Testis (tissue), 3 donors: ENCODE results near the gene TBC1D22A. TPM values are rescaled to one million over a fixed set of nuclear protein-coding genes. Genes with fewer than 3 reads are reported as not detected.

Experiments
- DNase-seq: peaks from one replicate; pipeline ENCODE4 v3.0.0-alpha.2; 2019
- H3K27ac ChIP-seq, 2 donors: fragments of 200-600 bp; sonication (generic); one replicate each; pipeline ENCODE4 v1.5.1; 2019
- H3K27me3 ChIP-seq: fragments of 200-600 bp; sonication (generic); one replicate; pipeline ENCODE4 v1.5.1; 2019
- H3K36me3 ChIP-seq: fragments of 200-600 bp; sonication (generic); one replicate; pipeline ENCODE4 v1.5.1; 2017; ENCODE audit warnings: low read depth; ENCODE audit errors: missing control alignments
- H3K4me1 ChIP-seq: fragments of 200-600 bp; sonication (generic); one replicate; pipeline ENCODE4 v1.5.1; 2019
- H3K4me3 ChIP-seq, 2 donors: fragments of 200-600 bp; sonication (generic); one replicate each; pipeline ENCODE4 v1.5.1; 2017 to 2019
- H3K9me3 ChIP-seq: fragments of 200-600 bp; sonication (generic); one replicate; pipeline ENCODE4 v1.5.1; 2017
- POLR2A ChIP-seq: fragments of 450-650 bp; IDR thresholded peaks from one replicate; pipeline ENCODE4 v1.6.1; 2017; ENCODE audit warnings: antibody characterized with exemption, mild to moderate bottlenecking, moderate library complexity
- WGBS, 2 donors: methylation state at CpG; one replicate each; pipeline ENCODE4 v1.1.5; 2018; 5-methylcytosine and 5-hydroxymethylcytosine counted together
- intact Hi-C: fragments of 100-400 bp; cut with DNase I; formaldehyde crosslinking; loops from one replicate; pipeline ENCODE4 v1.15.1; 2023; ENCODE audit warnings: low total_unique reads
- polyA plus RNA-seq: library from polyadenylated mRNA; stranded (reverse); fragments of 350-450 nt; fragmentation: Illumina TruSeq; extraction: RNeasy Lipid Tissue Mini Kit (QIAGEN cat#74804); gene quantifications from one replicate; pipeline ENCODE4 v1.2.3, GENCODE V29; 2014; ENCODE audit warnings: low read depth, low replicate concordance; ENCODE audit not compliant: insufficient read depth
- total RNA-seq, 2 donors: library from RNA; depleted of rRNA; stranded (reverse); fragments of >200 nt; gene quantifications; one replicate each; pipeline ENCODE4 v1.2.3, GENCODE V29; 2016
- TF ChIP-seq, protein P1 (sequence below), 3 experiments: fragments of 450-650 bp in 2 of 3; fragments of 200-600 bp in 1 of 3; sonication (generic) in 1 of 3; IDR thresholded peaks; one replicate each; pipeline ENCODE4 v1.5.1; 2016 to 2019; ENCODE audit warnings: antibody characterized with exemption in 3 of 3, mild to moderate bottlenecking in 2 of 3, moderate library complexity in 1 of 3

TBC1D22A gene
- total and polyA plus RNA-seq, 3 donors from 2014 or later: 16.6 to 32.8 (median 28.5) TPM

DNA sequence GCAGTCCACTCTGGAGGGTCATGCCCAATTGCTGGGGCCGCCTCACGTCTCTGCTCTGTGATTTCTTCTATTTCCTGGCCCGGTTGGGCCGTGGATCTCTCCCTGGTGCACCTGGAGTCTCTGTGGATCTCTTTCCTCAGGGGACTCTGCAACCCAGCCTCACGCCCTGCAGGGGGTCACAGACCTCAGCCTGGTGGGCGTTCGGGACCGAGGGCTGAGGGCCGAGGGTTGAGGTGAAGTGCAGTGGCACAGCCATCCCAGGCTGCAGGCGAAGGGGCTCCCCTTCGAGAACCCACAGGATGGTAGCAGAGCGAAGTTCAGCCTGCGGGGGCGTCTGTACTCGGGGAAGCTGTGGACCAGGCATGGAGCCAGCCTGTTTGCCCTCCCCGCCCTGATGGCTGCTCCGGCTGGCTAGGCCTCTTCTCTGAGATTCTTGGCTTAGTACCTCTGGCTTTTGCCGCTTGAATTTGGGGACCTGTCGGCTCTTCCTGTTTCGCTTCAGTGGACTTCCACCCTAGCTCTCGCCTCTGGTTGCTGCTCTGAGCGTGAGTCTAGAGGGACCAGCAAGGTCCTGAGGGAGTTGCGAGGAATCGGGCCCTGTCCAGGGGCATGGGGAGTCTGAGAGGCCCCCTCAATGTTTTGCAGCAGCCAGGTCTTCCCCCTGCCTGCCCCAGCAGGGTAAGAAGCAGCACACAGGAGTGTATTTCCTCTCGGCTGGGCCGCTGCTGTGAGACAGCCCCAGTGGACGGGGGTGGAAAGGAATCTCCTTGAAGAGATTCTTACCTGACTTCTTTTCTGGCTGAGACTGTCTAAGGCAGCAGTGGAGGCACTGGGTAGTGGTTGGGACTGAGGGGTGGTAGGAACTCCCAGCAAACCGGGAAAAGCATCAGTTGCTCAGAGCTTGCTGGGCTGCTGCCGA is 140.8 kb downstream of the TBC1D22A start:
- Histone ChIP-seq H3K36me3 (no peaks in the 10 kb centered on the region), H3K27me3 (no peaks in the 10 kb centered on the region), H3K27ac (no peak overlapping the region), H3K9me3 (no peaks in the 10 kb centered on the region), H3K4me1 (no peaks in the 10 kb centered on the region), H3K4me3 (no peak overlapping the region)
- no peak for DNase-seq
- intact Hi-C loops: no loop called here
- WGBS, 2 donors: 90 to 91% methylated on average over 18 to 28 of the region's 29 CpGs
- no peak for TF ChIP-seq POLR2A
- TF ChIP-seq, protein P1, sequence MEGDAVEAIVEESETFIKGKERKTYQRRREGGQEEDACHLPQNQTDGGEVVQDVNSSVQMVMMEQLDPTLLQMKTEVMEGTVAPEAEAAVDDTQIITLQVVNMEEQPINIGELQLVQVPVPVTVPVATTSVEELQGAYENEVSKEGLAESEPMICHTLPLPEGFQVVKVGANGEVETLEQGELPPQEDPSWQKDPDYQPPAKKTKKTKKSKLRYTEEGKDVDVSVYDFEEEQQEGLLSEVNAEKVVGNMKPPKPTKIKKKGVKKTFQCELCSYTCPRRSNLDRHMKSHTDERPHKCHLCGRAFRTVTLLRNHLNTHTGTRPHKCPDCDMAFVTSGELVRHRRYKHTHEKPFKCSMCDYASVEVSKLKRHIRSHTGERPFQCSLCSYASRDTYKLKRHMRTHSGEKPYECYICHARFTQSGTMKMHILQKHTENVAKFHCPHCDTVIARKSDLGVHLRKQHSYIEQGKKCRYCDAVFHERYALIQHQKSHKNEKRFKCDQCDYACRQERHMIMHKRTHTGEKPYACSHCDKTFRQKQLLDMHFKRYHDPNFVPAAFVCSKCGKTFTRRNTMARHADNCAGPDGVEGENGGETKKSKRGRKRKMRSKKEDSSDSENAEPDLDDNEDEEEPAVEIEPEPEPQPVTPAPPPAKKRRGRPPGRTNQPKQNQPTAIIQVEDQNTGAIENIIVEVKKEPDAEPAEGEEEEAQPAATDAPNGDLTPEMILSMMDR (IDR thresholded peaks at IDR 0.05): no peak

DNA sequence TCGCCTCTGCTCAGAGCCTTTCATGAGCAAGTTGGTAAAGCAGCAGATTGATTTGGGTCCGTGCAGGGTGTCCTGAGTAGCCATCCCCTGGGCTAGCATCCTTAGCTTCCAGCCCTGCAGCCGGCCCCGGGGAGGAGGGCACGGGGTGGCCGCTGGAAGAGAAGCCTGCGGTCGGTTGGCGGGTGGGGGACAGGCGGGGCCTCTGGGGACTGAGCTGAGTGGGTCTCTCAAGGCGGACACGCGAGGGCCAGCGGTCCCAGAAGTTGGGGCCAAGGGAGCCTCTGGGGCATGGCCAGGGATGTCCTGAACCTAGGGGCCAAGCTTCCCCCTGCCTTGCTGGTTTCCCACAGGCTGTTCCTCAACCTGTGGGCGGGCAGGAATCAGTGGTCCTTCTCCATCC is 143.0 kb downstream of the TBC1D22A start:
- no peaks in the 10 kb centered on the region for H3K27me3 ChIP-seq
- DNase-seq: no peak
- intact Hi-C loops: no loop called here
- no peaks in the 10 kb centered on the region for H3K36me3 ChIP-seq
- TF ChIP-seq, protein P1 (IDR thresholded peaks at IDR 0.05): no peak
- no peak for TF ChIP-seq POLR2A
- H3K9me3 ChIP-seq: no peaks in the 10 kb centered on the region
- no peaks in the 10 kb centered on the region for H3K4me1 ChIP-seq
- H3K27ac ChIP-seq: no peak overlapping the region
- WGBS, 2 donors: 98 to 99% methylated on average over 13 to 15 of the region's 15 CpGs
- no peak overlapping the region for H3K4me3 ChIP-seq

DNA sequence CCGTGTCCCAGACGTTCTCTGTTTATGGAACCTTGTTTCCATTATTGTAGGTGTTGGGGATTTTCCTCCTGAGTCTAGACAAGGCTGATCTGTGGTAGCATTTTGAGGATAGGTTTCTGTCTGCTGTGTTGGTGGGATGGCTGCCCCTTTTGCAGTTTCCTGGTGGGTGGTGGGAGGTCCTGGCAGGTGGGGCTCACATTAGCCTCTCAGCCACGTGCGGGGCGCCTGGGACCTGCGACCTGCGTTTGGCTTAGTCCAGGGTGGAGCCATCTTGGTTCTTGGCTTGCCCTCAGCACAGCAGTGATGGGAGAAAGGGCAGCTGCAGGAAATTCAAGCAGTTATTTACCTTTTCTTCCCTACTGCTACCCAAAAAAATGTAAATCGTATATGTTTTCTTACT is 143.4 kb downstream of the TBC1D22A start:
- TF ChIP-seq POLR2A: no peak
- TF ChIP-seq, protein P1 (IDR thresholded peaks at IDR 0.05): no peak
- Histone ChIP-seq H3K4me1 (no peaks in the 10 kb centered on the region), H3K9me3 (no peaks in the 10 kb centered on the region), H3K27me3 (no peaks in the 10 kb centered on the region), H3K27ac (no peak overlapping the region), H3K36me3 (no peaks in the 10 kb centered on the region), H3K4me3 (no peak overlapping the region)
- 76 to 84% methylated on average over 5 to 8 of the region's 8 CpGs for WGBS, 2 donors
- DNase-seq: no peak
- intact Hi-C loops: no loop called here

DNA sequence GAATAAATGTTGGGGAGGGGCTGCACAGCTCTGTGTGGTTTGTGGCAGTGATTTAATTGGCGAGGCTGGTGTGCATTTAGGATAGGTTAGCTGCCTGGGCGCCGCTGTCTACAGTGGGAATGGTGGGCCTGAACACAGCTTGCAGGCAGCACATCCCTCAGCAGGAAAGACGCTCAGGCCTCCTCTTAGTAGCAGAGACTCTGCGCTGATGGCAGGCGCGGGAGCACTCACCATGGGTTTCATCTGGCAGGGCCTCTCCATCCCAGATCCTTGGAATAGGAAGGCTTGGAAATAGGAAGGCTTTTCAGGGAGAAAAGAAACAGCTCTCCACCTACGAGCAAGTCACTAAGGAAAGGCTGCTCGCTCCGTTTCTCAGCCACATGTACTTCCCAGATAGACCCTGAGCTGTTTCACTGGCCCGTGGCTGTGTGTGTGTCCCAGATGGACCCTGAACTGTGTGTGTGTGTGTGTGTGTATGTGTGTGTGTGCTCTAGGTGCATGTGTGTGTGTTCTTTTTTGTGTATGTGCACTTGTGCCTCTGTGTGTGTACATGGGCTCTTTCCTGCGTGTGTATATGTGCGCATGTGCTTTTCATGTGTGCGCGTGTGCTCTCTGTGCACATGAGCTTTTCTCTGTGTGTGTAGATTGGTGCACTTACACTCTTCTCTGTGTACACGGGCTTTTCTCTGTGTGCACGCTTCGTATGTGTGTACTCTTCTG is 144.0 kb downstream of the TBC1D22A start:
- Histone ChIP-seq H3K36me3 (no peaks in the 10 kb centered on the region), H3K9me3 (no peaks in the 10 kb centered on the region), H3K4me1 (no peaks in the 10 kb centered on the region), H3K27me3 (no peaks in the 10 kb centered on the region), H3K4me3 (no peak overlapping the region), H3K27ac (no peak overlapping the region)
- DNase-seq: no peak
- intact Hi-C loops: no loop called here
- TF ChIP-seq POLR2A: no peak
- TF ChIP-seq, protein P1 (IDR thresholded peaks at IDR 0.05): no peak
- WGBS, 2 donors: 92 to 94% methylated on average over 16 to 18 of the region's 18 CpGs
